Right renal cortex interstitium (tissue), 3 donors: Measurements from ENCODE around the gene FILIP1L. TPM values are rescaled to one million over a fixed set of nuclear protein-coding genes. Genes with fewer than 3 reads are reported as not detected.
"Not testable (repeated sequence)": the region's sequence is repeated elsewhere in the genome, so short reads cannot be mapped to it uniquely, and the experiment has no call there.

Experiments
- DNase-seq, 3 donors: peaks; one replicate each; pipeline ENCODE4 v3.0.0-alpha.2; 2013; ENCODE audit warnings: low read depth in 3 of 3, low spot score in 2 of 3
- polyA plus RNA-seq, 3 donors: library from polyadenylated mRNA; unstranded; fragments of 120-200 nt; gene quantifications; one replicate each; pipeline ENCODE4 v1.2.1, GENCODE V29; 2013; ENCODE audit not compliant: insufficient read length in 3 of 3

Gene FILIP1L
- polyA plus RNA-seq, 3 donors: 20.4 to 22.5 (median 21.5) TPM

GRCh38 chr3:100100425-100100824 lies 13.9 kb downstream of the FILIP1L start:
- no peak for DNase-seq

GRCh38 chr3:100099621-100100020 lies 14.7 kb downstream of the FILIP1L start:
- DNase-seq: no peak

- DNase-seq: no peak
Measured at GRCh38 chr3:100098784-100099070, 15.6 kb downstream of the FILIP1L start.

GRCh38 chr3:100097919-100098783 lies 16.1 kb downstream of the FILIP1L start:
- DNase-seq: no peak

- DNase-seq: no peak
Measured at GRCh38 chr3:100096866-100097265, 17.4 kb downstream of the FILIP1L start.

GRCh38 chr3:100096286-100096685 lies 18.0 kb downstream of the FILIP1L start:
- not testable (repeated sequence) for DNase-seq

GRCh38 chr3:100093831-100094230 lies 20.5 kb downstream of the FILIP1L start:
- no peak for DNase-seq

GRCh38 chr3:100090669-100091005 lies 23.7 kb downstream of the FILIP1L start:
- no peak for DNase-seq

- no peak for DNase-seq
Measured at GRCh38 chr3:100089812-100090668, 24.3 kb downstream of the FILIP1L start.

GRCh38 chr3:100088735-100089368 lies 25.4 kb downstream of the FILIP1L start:
- DNase-seq: no peak

- no peak for DNase-seq
Measured at GRCh38 chr3:100087198-100087597, 27.1 kb downstream of the FILIP1L start.

- DNase-seq: no peak
Measured at GRCh38 chr3:100086401-100086800, 27.9 kb downstream of the FILIP1L start.

- DNase-seq: no peak
Measured at GRCh38 chr3:100084100-100084806, 30.0 kb downstream of the FILIP1L start.

- DNase-seq: no peak
Measured at GRCh38 chr3:100083209-100083608, 31.1 kb downstream of the FILIP1L start.

- DNase-seq: no peak
Measured at GRCh38 chr3:100082714-100083113, 31.6 kb downstream of the FILIP1L start.

- no peak for DNase-seq
Measured at GRCh38 chr3:100081986-100082692, 32.2 kb downstream of the FILIP1L start.

GRCh38 chr3:100081311-100081710 lies 33.0 kb downstream of the FILIP1L start:
- no peak for DNase-seq

- DNase-seq: no peak
Measured at GRCh38 chr3:100080573-100080972, 33.7 kb downstream of the FILIP1L start.

- DNase-seq: no peak
Measured at GRCh38 chr3:100079328-100079727, 35.0 kb downstream of the FILIP1L start.
